K562 (cell line): ENCODE measurements around the gene ZSWIM4. TPM values are rescaled to one million over a fixed set of nuclear protein-coding genes. Genes with fewer than 3 reads are reported as not detected.

Source experiments
- ATAC-seq: fragments of 200-7000 bp; cut with Tn5 transposase; 3 replicates; pipeline ENCODE4 v1.9.1; 2020; ENCODE audit warnings: moderate library complexity
- BruUV-seq: library from RNA; stranded (reverse); fragments of 400-500 nt; replicated peaks from 2 replicates; lab custom pipeline; 2021; lab: Mats Ljungman, UMichigan
- CTCF ChIA-PET: fragments of 300-600 bp; formaldehyde crosslinking; extraction: SDS; loops from one replicate; lab custom pipeline; 2021; ENCODE audit warnings: low intra/inter-chr PET ratio; lab: Yijun Ruan, JAX
- POLR2A ChIA-PET: fragments of 300-600, 350-650 bp; sonication (Branson Sonifier 250); formaldehyde crosslinking; extraction: SDS; loops from one replicate; lab custom pipeline; 2021; ENCODE audit warnings: antibody characterized with exemption, inconsistent platforms; lab: Yijun Ruan, JAX
- DNase-seq, 4 experiments: peaks; one replicate each; pipeline versions ENCODE4 v3.0.0 to v3.0.0-alpha.2; 2011 to 2018; ENCODE audit warnings: low spot score in 3 of 4, mixed read lengths in 3 of 4; ENCODE audit errors: extremely low read depth in 1 of 4
- FAIRE-seq: peaks from 2 replicates; lab custom pipeline; 2011; peaks lifted over from hg19 to GRCh38; lab: Jason Lieb, UNC
- H2AFZ ChIP-seq: 2 replicates; pipeline ENCODE4 v1.6.0; 2011; ENCODE audit warnings: low read depth, low read length, control low read depth, inconsistent platforms
- H3K27ac ChIP-seq: fragments of 200-600 bp; 3 replicates; pipeline ENCODE4 v1.8.0; 2011; ENCODE audit warnings: low read depth, mild to moderate bottlenecking, control low read depth, inconsistent platforms, low read length, moderate library complexity, mixed read lengths; ENCODE audit errors: extremely low read depth
- H3K27me3 ChIP-seq, 2 experiments: fragments of 300-600 bp in 1 of 2; 2 replicates in 1 of 2; 3 replicates in 1 of 2; pipeline versions ENCODE4 v1.6.0 to v1.8.0; 2011; ENCODE audit warnings: inconsistent platforms in 2 of 2, low read length in 2 of 2, mild to moderate bottlenecking in 1 of 2, mixed read lengths in 1 of 2, moderate library complexity in 1 of 2; ENCODE audit not compliant: control insufficient read depth in 2 of 2, insufficient read depth in 2 of 2
- H3K36me3 ChIP-seq: fragments of 300-600 bp; 3 replicates; pipeline ENCODE4 v1.8.0; 2011; ENCODE audit warnings: mild to moderate bottlenecking, low read length, inconsistent platforms; ENCODE audit not compliant: control insufficient read depth, insufficient read depth
- H3K4me1 ChIP-seq, 2 experiments: fragments of 200-600 bp in 1 of 2; replicated peaks in 1 of 2; 2 replicates in 1 of 2; 3 replicates in 1 of 2; pipeline versions ENCODE4 v1.5.1 to v1.8.0; 2011; ENCODE audit warnings: inconsistent platforms in 2 of 2, low read length in 2 of 2, mild to moderate bottlenecking in 1 of 2, mixed read lengths in 1 of 2, moderate library complexity in 1 of 2; ENCODE audit not compliant: control insufficient read depth in 2 of 2, insufficient read depth in 2 of 2
- H3K4me2 ChIP-seq: 2 replicates; pipeline ENCODE4 v1.6.1; 2011; ENCODE audit warnings: low read length, control low read depth, inconsistent platforms, mixed read lengths; ENCODE audit not compliant: insufficient read depth
- H3K4me3 ChIP-seq: fragments of 200-600 bp; sonication (generic), shearing (Covaris generic); 2 replicates; pipeline ENCODE4 v1.5.1; 2016; ENCODE audit warnings: control low read depth, inconsistent platforms
- H3K79me2 ChIP-seq: fragments of 200-600 bp; 3 replicates; pipeline ENCODE4 v1.8.0; 2011; ENCODE audit warnings: low read length, inconsistent platforms; ENCODE audit not compliant: control insufficient read depth, insufficient read depth
- H3K9ac ChIP-seq, 2 experiments: 2 replicates each; pipeline versions ENCODE4 v1.6.0 to v1.6.1; 2011; ENCODE audit warnings: low read depth in 2 of 2, low read length in 2 of 2, control low read depth in 1 of 2, inconsistent platforms in 1 of 2, mild to moderate bottlenecking in 1 of 2, mixed read lengths in 1 of 2; ENCODE audit not compliant: insufficient read depth in 1 of 2
- H3K9me1 ChIP-seq: one replicate; pipeline ENCODE4 v1.6.0; 2011; ENCODE audit warnings: inconsistent platforms, mild to moderate bottlenecking, low read length, moderate library complexity; ENCODE audit not compliant: control insufficient read depth, insufficient read depth
- H3K9me3 ChIP-seq: replicated peaks from 2 replicates; pipeline ENCODE4 v1.5.1; 2011; ENCODE audit warnings: low read depth, low read length, inconsistent platforms; ENCODE audit not compliant: control insufficient read depth, insufficient read depth
- H4K20me1 ChIP-seq: replicated peaks from 2 replicates; pipeline ENCODE4 v1.6.1; 2011; ENCODE audit warnings: low read length, inconsistent platforms, mixed read lengths; ENCODE audit not compliant: control insufficient read depth, insufficient read depth
- CTCF ChIP-seq, 3 experiments: IDR thresholded peaks in 2 of 3; conservative IDR thresholded peaks in 1 of 3; 2 replicates each; pipeline ENCODE4 v1.5.1; 2011 to 2012; ENCODE audit warnings: low read length in 3 of 3, mild to moderate bottlenecking in 3 of 3, control low read depth in 2 of 3, improper control_type of control experiment in 1 of 3, inconsistent platforms in 1 of 3, low read depth in 1 of 3, mixed read lengths in 1 of 3, moderate library complexity in 1 of 3; ENCODE audit not compliant: insufficient read depth in 2 of 3
- HMG20A ChIP-seq: fragments of 450-650 bp; formaldehyde crosslinking; conservative IDR thresholded peaks from 2 replicates; pipeline ENCODE4 v1.4.0; 2020; ENCODE audit warnings: mild to moderate bottlenecking, mixed read lengths
- MTA2 ChIP-seq: fragments of 450-650 bp; IDR thresholded peaks from 2 replicates; pipeline ENCODE4 v1.6.1; 2016; ENCODE audit warnings: low read depth
- POLR2G ChIP-seq: fragments of 200-400 bp; formaldehyde crosslinking; IDR thresholded peaks from 2 replicates; pipeline ENCODE4 v1.6.1; 2017; ENCODE audit warnings: low read depth, mild to moderate bottlenecking, antibody characterized with exemption, low read length, moderate library complexity
- ZNF12 ChIP-seq: sonication (generic); formaldehyde crosslinking; IDR thresholded peaks from 2 replicates; pipeline ENCODE4 v1.4.0; 2020; ENCODE audit warnings: mild to moderate bottlenecking, missing genetic modification reagents
- ZNF444 ChIP-seq: fragments of 250-450 bp; sonication (Bioruptor Pico); IDR thresholded peaks from 2 replicates; pipeline ENCODE4 v1.4.0; 2020; ENCODE audit warnings: mild to moderate bottlenecking, moderate library complexity
- WGBS: fragments of 100-300 bp; shearing (Covaris generic); methylation state at CpG from one replicate; pipeline ENCODE4 v1.1.6; 2016; ENCODE audit warnings: low coverage, mixed read lengths; ENCODE audit not compliant: insufficient coverage; ENCODE audit errors: missing lambda C conversion rate; 5-methylcytosine and 5-hydroxymethylcytosine counted together
- in situ Hi-C: fragments of 300-500 bp; cut with MboI; formaldehyde crosslinking; loops from 4 replicates; pipeline ENCODE4 v1.15.0; 2018; ENCODE audit warnings: inconsistent platforms, mixed read lengths
- intact Hi-C: fragments of 100-400 bp; cut with micrococcal nuclease; formaldehyde crosslinking; loops from 2 replicates; pipeline ENCODE4 v1.14.2; 2022
- polyA plus RNA-seq, 8 experiments: library from polyadenylated mRNA; depleted of rRNA in 4 of 8; stranded (reverse) in 5 of 8; unstranded in 3 of 8; fragments of >200 nt; fragmentation: Nextera tagmentation in 2 of 8; fragmentation: Illumina TruSeq in 1 of 8; extraction: Ambion mirVana in 2 of 8; extraction: Trizol in 1 of 8; gene quantifications; 2 replicates each; pipeline versions ENCODE4 v1.2.1 to v1.2.3, GENCODE V29; 2011 to 2014; ENCODE audit warnings: inconsistent platforms in 1 of 8, missing spikeins in 1 of 8
- total RNA-seq, 7 experiments: library from RNA; depleted of rRNA in 6 of 7; stranded (reverse); fragments of >200 nt in 6 of 7; fragmentation: Illumina TruSeq in 2 of 7; extraction: Trizol in 2 of 7; gene quantifications; 2 replicates each; pipeline versions ENCODE4 v1.2.1 to v1.2.3, GENCODE V29; 2011 to 2021; ENCODE audit warnings: low replicate concordance in 1 of 7

The ZSWIM4 gene
- total and polyA plus RNA-seq, 9 of the 15 experiments (the other 6 are each of a cell fraction or from before 2014, with no cell fraction given) = 0.25 to 3.7 (median 0.79) TPM; not detected in 2

- BruUV-seq = no TSS peak
These were observed 7.8 kb downstream of the ZSWIM4 start for GRCh38 chr19:13803038-13803437.

GRCh38 chr19:13804830-13805683 is 9.8 kb downstream of the ZSWIM4 start:
- CTCF ChIA-PET = no interaction called here
- 67% methylated on average over 33 of the region's 35 CpGs for WGBS
- POLR2A ChIA-PET = interaction anchor here (1.1 kb wide), 1 partner anchor 29 kb away, joined by 3 read pairs; no protein-coding TSS in a partner anchor
- BruUV-seq = no TSS peak
- Histone ChIP-seq H3K79me2 (no peaks in the 10 kb centered on the region), H3K4me1 (peaks cover 6 to 21% of the 10 kb centered on the region in 2 experiments; a peak in 4 of 5 replicates), H2AFZ (no peak overlapping the region), H3K27me3 (no peaks in the 10 kb centered on the region), H3K9ac (peak overlapping the region in 1 of 2 experiments; percentile 60; a peak in 1 of 4 replicates), H3K27ac (no peak overlapping the region), H4K20me1 (no peaks in the 10 kb centered on the region), H3K4me2 (no peak overlapping the region), H3K36me3 (no peaks in the 10 kb centered on the region), H3K9me1 (no peaks in the 10 kb centered on the region), H3K9me3 (no peaks in the 10 kb centered on the region), H3K4me3 (no peak overlapping the region)
- in situ Hi-C loops (no loop called here), intact Hi-C loops (no loop called here)
- ATAC-seq (peak; percentile 68), FAIRE-seq (no peak), DNase-seq (peak in 3 of 4 experiments; percentile 35 to 48 (median 40))
- TF ChIP-seq HMG20A (CRISPR knock-in tag) = no peak
- peak; percentile 44 to 61 (median 45); a peak in 5 of 6 replicates for TF ChIP-seq CTCF (IDR thresholded peaks at IDR 0.05 in 2 of 3, conservative IDR thresholded peaks at IDR 0.05 in 1 of 3; ENCODE audit: insufficient read depth in 2 of 3, low read depth in 1 of 3, low read length in 3 of 3)
- peak; percentile 72; the same call in 1 of the 2 replicates for TF ChIP-seq ZNF12 (CRISPR knock-in tag)
- TF ChIP-seq ZNF444 (CRISPR knock-in tag) = no peak

More at GRCh38 chr19:13803038-13803437, 7.8 kb downstream of the ZSWIM4 start:
- Histone ChIP-seq H3K4me2 (no peak overlapping the region; the same call in 1 of the 2 replicates), H4K20me1 (no peaks in the 10 kb centered on the region), H2AFZ (no peak overlapping the region), H3K4me3 (no peak overlapping the region), H3K27ac (peak overlapping the region; percentile 41; the same call in 1 of the 3 replicates), H3K4me1 (peaks cover 6 to 19% of the 10 kb centered on the region in 2 experiments; a peak in 4 of 5 replicates), H3K36me3 (no peaks in the 10 kb centered on the region), H3K27me3 (no peaks in the 10 kb centered on the region), H3K9me3 (no peaks in the 10 kb centered on the region), H3K9me1 (no peaks in the 10 kb centered on the region), H3K79me2 (no peaks in the 10 kb centered on the region), H3K9ac (peak overlapping the region in 1 of 2 experiments; percentile 10; a peak in 2 of 4 replicates)
- DNase-seq (no peak), FAIRE-seq (no peak), ATAC-seq (peak; percentile 24; the same call in 2 of the 3 replicates)
- intact Hi-C loops = no loop called here
- no peak for TF ChIP-seq MTA2
- 0 out of 2 replicates have a peak, but pooled peaks have one; percentile 17 for TF ChIP-seq POLR2G
- in situ Hi-C loops = no loop called here
- ChIA-PET CTCF (no interaction called here), POLR2A (interaction anchor here (0.7 kb wide), 1 partner anchor 23 kb away, joined by 3 read pairs; no protein-coding TSS in a partner anchor)
- 55% methylated on average over 7 of the region's 9 CpGs for WGBS
